ENCODE data around the gene KRT4.
"Not testable (repeated sequence)": the region's sequence is repeated elsewhere in the genome, so short reads cannot be mapped to it uniquely, and the experiment has no call there.

KRT4 gene

GRCh38 chr12:52807544-52808470, 6.1 kb downstream of the KRT4 start:
- no peak for DNase-seq (ENCODE audit: low spot score)

- DNase-seq (ENCODE audit: low spot score), result no peak
Observed at GRCh38 chr12:52806821-52807543, 6.9 kb downstream of the KRT4 start.

GRCh38 chr12:52806169-52806811, 7.6 kb downstream of the KRT4 start:
- DNase-seq (ENCODE audit: low spot score), result no peak

GRCh38 chr12:52805739-52806138, 8.2 kb downstream of the KRT4 start:
- no peak for DNase-seq (ENCODE audit: low spot score)

- no peak for DNase-seq (ENCODE audit: low spot score)
Observed at GRCh38 chr12:52805000-52805399, 8.9 kb downstream of the KRT4 start.

- no peak for DNase-seq (ENCODE audit: low spot score)
Observed at GRCh38 chr12:52802442-52802841, 11.5 kb downstream of the KRT4 start.

- DNase-seq (ENCODE audit: low spot score), result no peak
Observed at GRCh38 chr12:52801773-52802172, 12.1 kb downstream of the KRT4 start.

GRCh38 chr12:52800259-52800917, 13.5 kb downstream of the KRT4 start:
- no peak for DNase-seq (ENCODE audit: low spot score)

- no peak for DNase-seq (ENCODE audit: low spot score)
Observed at GRCh38 chr12:52799505-52800211, 14.3 kb downstream of the KRT4 start.

GRCh38 chr12:52798671-52799504, 15.0 kb downstream of the KRT4 start:
- no peak for DNase-seq (ENCODE audit: low spot score)

- DNase-seq (ENCODE audit: low spot score), result no peak
Observed at GRCh38 chr12:52798003-52798670, 15.8 kb downstream of the KRT4 start.

- DNase-seq (ENCODE audit: low spot score), result no peak
Observed at GRCh38 chr12:52797529-52797894, 16.4 kb downstream of the KRT4 start.

- no peak for DNase-seq (ENCODE audit: low spot score)
Observed at GRCh38 chr12:52796839-52797528, 16.9 kb downstream of the KRT4 start.

GRCh38 chr12:52796429-52796794, 17.5 kb downstream of the KRT4 start:
- no peak for DNase-seq (ENCODE audit: low spot score)

GRCh38 chr12:52795694-52796428, 18.1 kb downstream of the KRT4 start, which contains the start of gene KRT3:
Gene KRT3, minus strand, starts transcription at chr12:52796117. Its CDS starts 75 bp downstream, at chr12:52796042.
- DNase-seq (ENCODE audit: low spot score), result no peak

GRCh38 chr12:52795332-52795674, 18.6 kb downstream of the KRT4 start:
- not testable (repeated sequence) for DNase-seq (ENCODE audit: low spot score)

- DNase-seq (ENCODE audit: low spot score), result no peak
Observed at GRCh38 chr12:52794479-52795331, 19.2 kb downstream of the KRT4 start.

Data from D341Med (cell line).